Measurements from ENCODE around the gene PMVK. TPM values are rescaled to one million over a fixed set of nuclear protein-coding genes. Genes with fewer than 3 reads are reported as not detected.

The PMVK gene
- total and polyA plus RNA-seq, 2 of the 8 experiments (the other 6 are each of a cell fraction or from before 2014, with no cell fraction given): 23.8 to 26.5 TPM

GRCh38 chr1:154971341-154971998 is 35.0 kb upstream of the PMVK start:
- H2BK120ac ChIP-seq (replicated peaks; ENCODE audit: low read depth, low read length): peak overlapping the region; percentile 95
- H4K91ac ChIP-seq (replicated peaks; ENCODE audit: insufficient read length, low read length): peak overlapping the region; percentile 100
- peak overlapping the region; percentile 99 for H2BK5ac ChIP-seq (ENCODE audit: low read depth, low read length)
- peak overlapping the region; percentile 16 for H3K14ac ChIP-seq (ENCODE audit: insufficient read length)
- peak overlapping the region; percentile 85 for H2BK15ac ChIP-seq (ENCODE audit: low read length)
- peaks cover 19 to 54% of the 10 kb centered on the region in 2 experiments for H3K79me2 ChIP-seq (ENCODE audit: control insufficient read depth in 1 of 2, insufficient read depth in 2 of 2, low read length in 2 of 2)
- TF ChIP-seq BACH1 (IDR thresholded peaks at IDR 0.05; ENCODE audit: low read length): no peak
- no peak for TF ChIP-seq SP4 (IDR thresholded peaks at IDR 0.05; ENCODE audit: low read length)
- no peak for TF ChIP-seq KDM4A (IDR thresholded peaks at IDR 0.05; ENCODE audit: low read depth, low read length, severe bottlenecking)
- no peak for TF ChIP-seq RNF2 (IDR thresholded peaks at IDR 0.05; ENCODE audit: borderline replicate concordance, low read depth, low read length, missing control alignments, poor library complexity, severe bottlenecking)
- TF ChIP-seq POLR2A (IDR thresholded peaks at IDR 0.05; ENCODE audit: control extremely low read depth in 1 of 2, low read depth in 2 of 2, low read length in 2 of 2): peak; percentile 18; a peak in 2 of 3 replicates
- H2BK20ac ChIP-seq (ENCODE audit: low read length): peak overlapping the region; percentile 88
- no peak for FAIRE-seq
- no peak for DNase-seq (ENCODE audit: low read depth in 1 of 2, low spot score in 2 of 2)
- H3K36me3 ChIP-seq (ENCODE audit: control insufficient read depth in 2 of 4, insufficient read depth in 4 of 4, low read length in 3 of 4): peaks cover 7 to 19% (median 15%) of the 10 kb centered on the region in 4 experiments; a peak in 7 of 8 replicates
- H3K18ac ChIP-seq (ENCODE audit: extremely low read depth, low read length): peak overlapping the region; percentile 84
- H3K9ac ChIP-seq (replicated peaks in 1 of 4; ENCODE audit: extremely low read depth in 1 of 4, low read depth in 3 of 4, low read length in 3 of 4): peak overlapping the region in 3 of 4 experiments; percentile 63 to 81 (median 69); a peak in 6 of 7 replicates
- H3K4ac ChIP-seq (replicated peaks; ENCODE audit: insufficient read length, low read depth, low read length): peak overlapping the region; percentile 98
- H3K23me2 ChIP-seq (ENCODE audit: low read depth, low read length): peaks cover 29% of the 10 kb centered on the region
- peak overlapping the region; percentile 78 for H3K4me2 ChIP-seq (ENCODE audit: insufficient read depth in 1 of 2, low read depth in 2 of 2, low read length in 2 of 2)
- ChIA-PET CTCF (ENCODE audit: partially characterized antibody) (interaction anchor here (0.6 to 20.6 kb wide), 15 partner anchors 11 to 92 kb away, joined by 3 to 334 read pairs (median 8); partner anchors contain the start of genes ADAM15, EFNA4, FLAD1 and LENEP), POLR2A (ENCODE audit: partially characterized antibody) (interaction anchor here (0.6 to 42.8 kb wide), 20 partner anchors 10 to 1012 kb away, joined by 3 to 702 read pairs (median 5); partner anchors contain the start of genes ADAM15, FLAD1, LENEP and PBXIP1)
- peak overlapping the region; percentile 91 for H3K27ac ChIP-seq (ENCODE audit: low read depth, low read length)
- no peaks in the 10 kb centered on the region for H3K9me3 ChIP-seq (ENCODE audit: insufficient read depth in 2 of 2, low read depth in 1 of 2, low read length in 1 of 2)
- H4K20me1 ChIP-seq (replicated peaks in 1 of 2; ENCODE audit: control insufficient read depth in 1 of 2, insufficient read depth in 2 of 2, low read length in 2 of 2): peaks cover 9 to 11% of the 10 kb centered on the region in 2 experiments
- peak overlapping the region; percentile 100 for H2BK12ac ChIP-seq (ENCODE audit: low read depth, low read length)
- H2AFZ ChIP-seq (ENCODE audit: low read length): no peak overlapping the region
- H3K4me1 ChIP-seq (replicated peaks in 1 of 4; ENCODE audit: control insufficient read depth in 3 of 4, insufficient read depth in 4 of 4, low read length in 3 of 4): peaks cover 3 to 19% (median 15%) of the 10 kb centered on the region in 4 experiments
- 53% methylated on average over 9 of the region's 10 CpGs; no CpG with 5 or more reads in 1 of the 2 experiments for WGBS, 2 experiments (ENCODE audit: extremely low coverage in 1 of 2, insufficient coverage in 1 of 2, insufficient read length in 1 of 2, insufficient replicate concordance in 2 of 2, low coverage in 1 of 2, low lambda C conversion rate in 2 of 2, missing lambda C conversion rate in 1 of 2)
- H3K27me3 ChIP-seq (replicated peaks in 1 of 4; ENCODE audit: control insufficient read depth in 3 of 4, extremely low read depth in 1 of 4, insufficient read depth in 3 of 4, low read length in 3 of 4): no peaks in the 10 kb centered on the region
- peak overlapping the region; percentile 100 for H2AK5ac ChIP-seq (ENCODE audit: low read depth, low read length)
- H3K4me3 ChIP-seq (ENCODE audit: extremely low read depth in 1 of 4, insufficient read depth in 2 of 4, low read depth in 3 of 4, low read length in 4 of 4): peak overlapping the region; percentile 61 to 80 (median 76)
- H4K5ac ChIP-seq (ENCODE audit: insufficient read length, low read depth, low read length): peak overlapping the region; percentile 49
- H3K23ac ChIP-seq (ENCODE audit: insufficient read length): peak overlapping the region; percentile 61
- peak overlapping the region; percentile 74; the same call in 1 of the 2 replicates for H4K8ac ChIP-seq (ENCODE audit: extremely low read depth, insufficient read depth, low read length)
- peak overlapping the region; percentile 94 for H3K56ac ChIP-seq (replicated peaks; ENCODE audit: insufficient read length, low read depth, low read length)
- peaks cover 14% of the 10 kb centered on the region; the same call in 1 of the 2 replicates for H3K79me1 ChIP-seq (ENCODE audit: low read depth, low read length)

Measured in H1 (cell line).